Thoracic aorta (tissue), 2 donors: Measurements from ENCODE around the gene SPIB. TPM values are rescaled to one million over a fixed set of nuclear protein-coding genes. Genes with fewer than 3 reads are reported as not detected.

ENCODE experiments used
- ATAC-seq: fragments of 150-250 bp; one replicate; pipeline ENCODE4 v1.8.0; 2017; ENCODE audit warnings: low read depth; ENCODE audit not compliant: insufficient number of reproducible peaks, low FRiP score
- DNase-seq: peaks from one replicate; pipeline ENCODE4 v3.0.0-alpha.2; 2020; ENCODE audit warnings: low spot score
- H3K27ac ChIP-seq, 2 donors: fragments of 200-600 bp; sonication (generic); 1 replicate in 1 of 2; 2 replicates in 1 of 2; pipeline ENCODE4 v1.5.1; 2016; ENCODE audit warnings: mild to moderate bottlenecking in 2 of 2, moderate library complexity in 2 of 2
- H3K27me3 ChIP-seq: fragments of 200-600 bp; sonication (generic); replicated peaks from 2 replicates; pipeline ENCODE4 v1.6.0; 2016; ENCODE audit warnings: mild to moderate bottlenecking; ENCODE audit not compliant: insufficient read depth
- H3K36me3 ChIP-seq: fragments of 200-600 bp; sonication (generic); one replicate; pipeline ENCODE4 v1.5.1; 2016
- H3K4me1 ChIP-seq, 2 donors: fragments of 200-600 bp; sonication (generic); 1 replicate in 1 of 2; 2 replicates in 1 of 2; pipeline versions ENCODE4 v1.5.1 to v1.6.0; 2016; ENCODE audit warnings: low read depth in 2 of 2, mild to moderate bottlenecking in 1 of 2; ENCODE audit not compliant: control insufficient read depth in 1 of 2
- H3K4me3 ChIP-seq: fragments of 200-600 bp; sonication (generic); 2 replicates; pipeline ENCODE4 v1.5.1; 2016; ENCODE audit warnings: mild to moderate bottlenecking
- H3K9me3 ChIP-seq: fragments of 200-600 bp; sonication (generic); 2 replicates; pipeline ENCODE4 v1.5.1; 2016
- total RNA-seq, 2 donors: library from RNA; depleted of rRNA; stranded (reverse); fragments of >200 nt; gene quantifications; one replicate each; pipeline versions ENCODE4 v1.1.0 to v1.2.3, GENCODE V29; 2016
- TF ChIP-seq, protein P1 (sequence below): fragments of 200-600 bp; sonication (generic); IDR thresholded peaks from one replicate; pipeline ENCODE4 v1.5.1; 2019; ENCODE audit warnings: antibody characterized with exemption

The SPIB gene
- total RNA-seq, 2 donors from 2014 or later = not detected

DNA sequence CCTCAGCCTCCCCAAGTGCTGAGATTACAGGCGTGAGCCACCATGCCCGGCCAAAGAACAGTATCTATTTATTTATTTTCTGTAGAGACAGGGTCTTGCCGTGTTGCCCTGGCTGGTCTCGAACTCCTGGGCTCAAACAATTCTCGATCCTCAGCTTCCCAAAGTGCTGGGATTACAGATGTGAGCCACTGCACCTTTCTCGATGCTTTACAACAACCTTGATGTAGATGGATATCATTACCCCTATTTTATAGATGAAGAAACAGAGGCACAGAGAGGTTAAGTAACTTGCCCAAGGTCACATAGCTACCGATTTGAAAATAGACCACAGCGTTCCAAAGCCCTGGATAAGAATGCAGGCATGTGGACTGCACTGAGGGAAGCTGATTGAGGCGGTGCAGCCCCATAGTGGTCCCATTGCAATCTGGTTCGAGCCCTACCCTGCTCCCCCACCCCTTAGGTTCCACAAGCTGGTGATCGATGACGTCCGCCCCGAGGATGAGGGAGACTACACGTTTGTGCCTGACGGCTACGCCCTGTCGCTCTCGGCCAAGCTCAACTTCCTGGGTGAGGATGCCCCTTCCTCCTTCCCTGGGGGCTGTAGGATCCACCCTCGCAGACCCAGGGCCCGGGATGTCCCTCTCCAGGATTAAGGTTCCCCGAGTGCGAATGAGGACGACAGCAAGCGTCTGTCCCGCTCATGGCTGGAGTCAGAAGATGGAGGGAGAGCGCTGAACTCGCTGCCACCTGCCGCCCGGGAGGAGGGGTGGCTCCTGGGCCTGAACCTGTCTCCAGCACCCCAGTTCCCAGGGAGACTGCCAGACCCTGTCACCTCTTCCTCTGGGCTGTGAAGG is 31.9 kb downstream of the SPIB start:
- Histone ChIP-seq H3K9me3 (no peaks in the 10 kb centered on the region), H3K4me3 (no peak overlapping the region), H3K4me1 (no peaks in the 10 kb centered on the region), H3K27ac (no peak overlapping the region), H3K27me3 (no peaks in the 10 kb centered on the region), H3K36me3 (no peaks in the 10 kb centered on the region)
- TF ChIP-seq, protein P1, sequence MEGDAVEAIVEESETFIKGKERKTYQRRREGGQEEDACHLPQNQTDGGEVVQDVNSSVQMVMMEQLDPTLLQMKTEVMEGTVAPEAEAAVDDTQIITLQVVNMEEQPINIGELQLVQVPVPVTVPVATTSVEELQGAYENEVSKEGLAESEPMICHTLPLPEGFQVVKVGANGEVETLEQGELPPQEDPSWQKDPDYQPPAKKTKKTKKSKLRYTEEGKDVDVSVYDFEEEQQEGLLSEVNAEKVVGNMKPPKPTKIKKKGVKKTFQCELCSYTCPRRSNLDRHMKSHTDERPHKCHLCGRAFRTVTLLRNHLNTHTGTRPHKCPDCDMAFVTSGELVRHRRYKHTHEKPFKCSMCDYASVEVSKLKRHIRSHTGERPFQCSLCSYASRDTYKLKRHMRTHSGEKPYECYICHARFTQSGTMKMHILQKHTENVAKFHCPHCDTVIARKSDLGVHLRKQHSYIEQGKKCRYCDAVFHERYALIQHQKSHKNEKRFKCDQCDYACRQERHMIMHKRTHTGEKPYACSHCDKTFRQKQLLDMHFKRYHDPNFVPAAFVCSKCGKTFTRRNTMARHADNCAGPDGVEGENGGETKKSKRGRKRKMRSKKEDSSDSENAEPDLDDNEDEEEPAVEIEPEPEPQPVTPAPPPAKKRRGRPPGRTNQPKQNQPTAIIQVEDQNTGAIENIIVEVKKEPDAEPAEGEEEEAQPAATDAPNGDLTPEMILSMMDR = no peak
- DNase-seq (no peak), ATAC-seq (no peak)

DNA sequence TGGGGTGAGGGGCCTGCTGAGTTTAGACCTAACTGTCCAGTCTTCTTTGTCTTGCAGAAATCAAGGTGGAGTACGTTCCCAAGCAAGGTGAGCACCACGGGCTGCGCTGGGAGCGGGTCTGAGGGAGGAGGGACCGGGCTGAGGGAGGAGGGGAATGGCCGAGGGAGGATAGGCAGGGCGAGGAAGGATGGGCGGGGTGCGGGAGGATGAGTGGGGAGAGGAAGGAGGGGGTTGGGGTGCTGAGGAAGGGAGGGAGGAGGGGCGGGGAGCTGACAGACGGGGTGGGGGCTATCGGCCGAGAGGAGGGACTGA is 32.4 kb downstream of the SPIB start:
- H3K4me1 ChIP-seq = no peaks in the 10 kb centered on the region
- ATAC-seq (no peak), DNase-seq (no peak)
- no peak overlapping the region for H3K27ac ChIP-seq
- no peaks in the 10 kb centered on the region for H3K9me3 ChIP-seq
- TF ChIP-seq, protein P1 = no peak
- H3K27me3 ChIP-seq = no peaks in the 10 kb centered on the region
- H3K4me3 ChIP-seq = no peak overlapping the region
- no peaks in the 10 kb centered on the region for H3K36me3 ChIP-seq

DNA sequence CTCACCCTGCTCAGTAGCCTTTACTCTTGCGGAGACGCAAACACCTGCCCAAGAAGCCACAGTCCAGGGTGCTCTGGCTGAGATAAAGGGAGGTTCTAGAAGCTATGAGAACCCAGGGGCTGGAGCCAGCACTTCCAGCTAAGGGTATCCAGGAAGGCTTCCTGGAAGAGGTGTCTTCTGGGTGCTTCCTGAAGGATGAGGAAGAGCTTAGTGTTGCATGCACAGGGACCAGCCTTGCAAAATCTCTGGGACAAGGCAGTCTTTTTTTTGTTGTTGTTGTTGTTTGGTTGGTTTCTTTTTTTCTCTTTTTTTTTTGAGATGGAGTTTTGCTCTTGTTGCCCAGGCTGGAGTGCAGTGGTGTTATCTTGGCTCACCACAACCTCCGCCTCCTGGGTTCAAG is 34.5 kb downstream of the SPIB start:
- Histone ChIP-seq H3K27me3 (no peaks in the 10 kb centered on the region), H3K4me3 (no peak overlapping the region), H3K4me1 (no peaks in the 10 kb centered on the region), H3K27ac (no peak overlapping the region), H3K9me3 (no peaks in the 10 kb centered on the region), H3K36me3 (no peaks in the 10 kb centered on the region)
- DNase-seq (no peak), ATAC-seq (no peak)
- TF ChIP-seq, protein P1 = no peak

DNA sequence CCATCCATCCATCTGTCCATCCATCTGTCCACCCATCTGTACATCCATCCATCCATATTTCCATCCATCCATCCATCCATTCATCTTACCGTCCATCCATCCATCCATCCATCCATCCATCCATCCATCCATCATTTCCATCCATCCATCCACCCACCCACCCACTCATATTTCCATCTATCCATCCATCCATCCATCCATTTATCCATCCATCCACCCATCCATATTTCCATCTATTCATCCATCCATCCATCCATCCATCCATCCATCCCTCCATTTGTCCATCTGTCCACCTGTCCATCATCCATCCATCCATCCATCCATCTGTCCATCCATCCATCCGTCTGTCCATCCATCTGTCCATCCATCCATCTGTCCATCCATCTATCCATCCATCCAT is 37.3 kb downstream of the SPIB start:
- no peak overlapping the region for H3K4me3 ChIP-seq
- no peak for ATAC-seq

DNA sequence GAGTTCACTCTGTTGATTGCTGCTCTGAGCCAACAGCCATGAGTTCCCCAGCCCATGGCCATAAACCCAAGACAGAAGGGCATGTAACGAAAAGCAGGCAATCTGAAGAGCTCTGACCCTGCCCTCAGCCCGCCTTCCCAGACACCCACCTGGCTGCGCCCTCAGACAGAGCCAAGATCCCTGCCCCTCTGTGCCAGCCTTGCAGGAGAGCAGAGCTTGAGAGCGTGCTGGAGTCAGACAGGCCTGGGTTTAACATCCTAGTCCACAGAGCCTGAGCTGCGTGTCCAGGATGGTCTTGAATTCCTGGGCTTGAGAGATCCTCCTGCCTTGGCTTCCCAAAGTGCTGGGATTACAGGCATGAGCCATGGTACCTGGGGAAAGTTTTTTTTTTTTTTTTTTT is 38.6 kb downstream of the SPIB start:
- no peaks in the 10 kb centered on the region for H3K4me1 ChIP-seq
- TF ChIP-seq, protein P1 = no peak
- no peaks in the 10 kb centered on the region for H3K27me3 ChIP-seq
- H3K36me3 ChIP-seq = no peaks in the 10 kb centered on the region
- no peaks in the 10 kb centered on the region for H3K9me3 ChIP-seq
- H3K27ac ChIP-seq = no peak overlapping the region
- no peak overlapping the region for H3K4me3 ChIP-seq
- ATAC-seq = no peak
- no peak for DNase-seq

More for the DNA sequence above, 37.3 kb downstream of the SPIB start:
- H3K27ac ChIP-seq = no peak overlapping the region
- no peaks in the 10 kb centered on the region for H3K9me3 ChIP-seq
- H3K27me3 ChIP-seq = no peaks in the 10 kb centered on the region
- DNase-seq = no peak
- TF ChIP-seq, protein P1 = no peak
- H3K36me3 ChIP-seq = no peaks in the 10 kb centered on the region
- no peaks in the 10 kb centered on the region for H3K4me1 ChIP-seq
